ENCODE measurements around the gene HDAC7. TPM values are rescaled to one million over a fixed set of nuclear protein-coding genes. Genes with fewer than 3 reads are reported as not detected.

HDAC7 gene
- total RNA-seq, 4 donors from 2014 or later, result 9.8 to 80.9 (median 36.8) TPM

- TF ChIP-seq POLR2A (IDR thresholded peaks at IDR 0.05), result no peak
- TF ChIP-seq CTCF (IDR thresholded peaks at IDR 0.05), result no peak
- no peak for DNase-seq
- H3K27ac ChIP-seq, result peak overlapping the region in 1 of 4 donors; percentile 71
- peaks cover 0 to 25% (median 6%) of the 10 kb centered on the region in 4 donors for H3K4me1 ChIP-seq
- H3K4me3 ChIP-seq, result no peak overlapping the region
- no peaks in the 10 kb centered on the region for H3K36me3 ChIP-seq
- H3K9me3 ChIP-seq, result no peaks in the 10 kb centered on the region
- H3K27me3 ChIP-seq, result no peaks in the 10 kb centered on the region
These were observed 16.1 kb upstream of the HDAC7 start for GRCh38 chr12:47835831-47836155.

- H3K27ac ChIP-seq, result peak overlapping the region in 2 of 4 donors; percentile 5 to 71
- no peaks in the 10 kb centered on the region for H3K27me3 ChIP-seq
- H3K36me3 ChIP-seq, result no peaks in the 10 kb centered on the region
- no peak overlapping the region for H3K4me3 ChIP-seq
- no peaks in the 10 kb centered on the region for H3K9me3 ChIP-seq
- peaks cover 0 to 25% (median 6%) of the 10 kb centered on the region in 4 donors for H3K4me1 ChIP-seq
- TF ChIP-seq POLR2A (IDR thresholded peaks at IDR 0.05) (no peak), CTCF (IDR thresholded peaks at IDR 0.05) (no peak)
- peak in 1 of 3 donors; percentile 45 for DNase-seq
These were observed 15.5 kb upstream of the HDAC7 start for GRCh38 chr12:47835006-47835830.

- TF ChIP-seq CTCF (IDR thresholded peaks at IDR 0.05) (no peak), POLR2A (IDR thresholded peaks at IDR 0.05) (no peak)
- Histone ChIP-seq H3K27me3 (no peaks in the 10 kb centered on the region), H3K4me3 (no peak overlapping the region), H3K4me1 (peaks cover under 1 to 25% (median 7%) of the 10 kb centered on the region in 4 donors), H3K27ac (peak overlapping the region in 2 of 4 donors; percentile 5 to 71), H3K9me3 (no peaks in the 10 kb centered on the region), H3K36me3 (no peaks in the 10 kb centered on the region)
- no peak for DNase-seq
These were observed 14.6 kb upstream of the HDAC7 start for GRCh38 chr12:47834199-47834903.

GRCh38 chr12:47833591-47834012, 13.9 kb upstream of the HDAC7 start:
- Histone ChIP-seq H3K4me3 (no peak overlapping the region), H3K36me3 (no peaks in the 10 kb centered on the region), H3K27ac (peak overlapping the region in 2 of 4 donors; percentile 71 to 91), H3K27me3 (no peaks in the 10 kb centered on the region), H3K9me3 (no peaks in the 10 kb centered on the region), H3K4me1 (peaks cover 6 to 25% (median 10%) of the 10 kb centered on the region in 4 donors)
- DNase-seq, result no peak
- no peak for TF ChIP-seq CTCF (IDR thresholded peaks at IDR 0.05)
- no peak for TF ChIP-seq POLR2A (IDR thresholded peaks at IDR 0.05)

- TF ChIP-seq CTCF (IDR thresholded peaks at IDR 0.05), result no peak
- TF ChIP-seq POLR2A (IDR thresholded peaks at IDR 0.05), result no peak
- Histone ChIP-seq H3K27ac (peak overlapping the region in 2 of 4 donors; percentile 71 to 91), H3K27me3 (no peaks in the 10 kb centered on the region), H3K9me3 (no peaks in the 10 kb centered on the region), H3K36me3 (no peaks in the 10 kb centered on the region), H3K4me3 (peak overlapping the region in 1 of 4 donors; percentile 11), H3K4me1 (peaks cover 6 to 25% (median 15%) of the 10 kb centered on the region in 4 donors)
- peak in 2 of 3 donors; percentile 69 to 77 for DNase-seq
These were observed 12.7 kb upstream of the HDAC7 start for GRCh38 chr12:47832263-47832933.
